Thoracic aorta (tissue), 2 donors: Measurements from ENCODE around the gene SMCP. TPM values are rescaled to one million over a fixed set of nuclear protein-coding genes. Genes with fewer than 3 reads are reported as not detected.

Experiments
- ATAC-seq: fragments of 150-250 bp; one replicate; pipeline ENCODE4 v1.8.0; 2017; ENCODE audit warnings: low read depth; ENCODE audit not compliant: insufficient number of reproducible peaks, low FRiP score
- DNase-seq: peaks from one replicate; pipeline ENCODE4 v3.0.0-alpha.2; 2020; ENCODE audit warnings: low spot score
- H3K27ac ChIP-seq, 2 donors: fragments of 200-600 bp; sonication (generic); 1 replicate in 1 of 2; 2 replicates in 1 of 2; pipeline ENCODE4 v1.5.1; 2016; ENCODE audit warnings: mild to moderate bottlenecking in 2 of 2, moderate library complexity in 2 of 2
- H3K27me3 ChIP-seq: fragments of 200-600 bp; sonication (generic); replicated peaks from 2 replicates; pipeline ENCODE4 v1.6.0; 2016; ENCODE audit warnings: mild to moderate bottlenecking; ENCODE audit not compliant: insufficient read depth
- H3K36me3 ChIP-seq: fragments of 200-600 bp; sonication (generic); one replicate; pipeline ENCODE4 v1.5.1; 2016
- H3K4me1 ChIP-seq, 2 donors: fragments of 200-600 bp; sonication (generic); 1 replicate in 1 of 2; 2 replicates in 1 of 2; pipeline versions ENCODE4 v1.5.1 to v1.6.0; 2016; ENCODE audit warnings: low read depth in 2 of 2, mild to moderate bottlenecking in 1 of 2; ENCODE audit not compliant: control insufficient read depth in 1 of 2
- H3K4me3 ChIP-seq: fragments of 200-600 bp; sonication (generic); 2 replicates; pipeline ENCODE4 v1.5.1; 2016; ENCODE audit warnings: mild to moderate bottlenecking
- H3K9me3 ChIP-seq: fragments of 200-600 bp; sonication (generic); 2 replicates; pipeline ENCODE4 v1.5.1; 2016
- total RNA-seq, 2 donors: library from RNA; depleted of rRNA; stranded (reverse); fragments of >200 nt; gene quantifications; one replicate each; pipeline versions ENCODE4 v1.1.0 to v1.2.3, GENCODE V29; 2016
- TF ChIP-seq, protein P1 (sequence below): fragments of 200-600 bp; sonication (generic); IDR thresholded peaks from one replicate; pipeline ENCODE4 v1.5.1; 2019; ENCODE audit warnings: antibody characterized with exemption

Gene SMCP
- total RNA-seq, 2 donors from 2014 or later, result not detected

DNA sequence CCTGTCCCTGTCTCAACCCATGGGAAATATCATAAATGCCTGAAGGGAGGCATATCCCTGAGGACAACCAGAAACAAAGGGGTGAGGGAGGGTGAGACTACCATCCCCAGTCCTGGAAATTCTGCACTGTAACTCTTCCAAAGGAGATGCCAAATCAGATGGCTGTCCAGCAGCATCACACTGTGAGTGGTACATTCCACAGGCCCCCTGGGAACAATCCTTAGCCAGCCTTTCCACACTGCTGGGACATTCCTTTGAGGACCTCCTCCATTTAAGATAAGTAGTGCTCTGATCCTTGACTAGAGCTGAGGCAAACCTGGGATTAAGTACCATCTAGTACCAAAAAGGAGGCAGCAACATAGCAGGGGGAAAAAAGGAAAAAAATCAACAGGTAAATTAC lies 40.9 kb downstream of the SMCP start:
- no peaks in the 10 kb centered on the region for H3K9me3 ChIP-seq
- no peak overlapping the region for H3K27ac ChIP-seq
- H3K27me3 ChIP-seq, result no peaks in the 10 kb centered on the region
- H3K4me3 ChIP-seq, result no peak overlapping the region
- ATAC-seq (no peak), DNase-seq (no peak)
- TF ChIP-seq, protein P1, sequence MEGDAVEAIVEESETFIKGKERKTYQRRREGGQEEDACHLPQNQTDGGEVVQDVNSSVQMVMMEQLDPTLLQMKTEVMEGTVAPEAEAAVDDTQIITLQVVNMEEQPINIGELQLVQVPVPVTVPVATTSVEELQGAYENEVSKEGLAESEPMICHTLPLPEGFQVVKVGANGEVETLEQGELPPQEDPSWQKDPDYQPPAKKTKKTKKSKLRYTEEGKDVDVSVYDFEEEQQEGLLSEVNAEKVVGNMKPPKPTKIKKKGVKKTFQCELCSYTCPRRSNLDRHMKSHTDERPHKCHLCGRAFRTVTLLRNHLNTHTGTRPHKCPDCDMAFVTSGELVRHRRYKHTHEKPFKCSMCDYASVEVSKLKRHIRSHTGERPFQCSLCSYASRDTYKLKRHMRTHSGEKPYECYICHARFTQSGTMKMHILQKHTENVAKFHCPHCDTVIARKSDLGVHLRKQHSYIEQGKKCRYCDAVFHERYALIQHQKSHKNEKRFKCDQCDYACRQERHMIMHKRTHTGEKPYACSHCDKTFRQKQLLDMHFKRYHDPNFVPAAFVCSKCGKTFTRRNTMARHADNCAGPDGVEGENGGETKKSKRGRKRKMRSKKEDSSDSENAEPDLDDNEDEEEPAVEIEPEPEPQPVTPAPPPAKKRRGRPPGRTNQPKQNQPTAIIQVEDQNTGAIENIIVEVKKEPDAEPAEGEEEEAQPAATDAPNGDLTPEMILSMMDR, result no peak
- H3K36me3 ChIP-seq, result no peaks in the 10 kb centered on the region
- H3K4me1 ChIP-seq, result no peaks in the 10 kb centered on the region

DNA sequence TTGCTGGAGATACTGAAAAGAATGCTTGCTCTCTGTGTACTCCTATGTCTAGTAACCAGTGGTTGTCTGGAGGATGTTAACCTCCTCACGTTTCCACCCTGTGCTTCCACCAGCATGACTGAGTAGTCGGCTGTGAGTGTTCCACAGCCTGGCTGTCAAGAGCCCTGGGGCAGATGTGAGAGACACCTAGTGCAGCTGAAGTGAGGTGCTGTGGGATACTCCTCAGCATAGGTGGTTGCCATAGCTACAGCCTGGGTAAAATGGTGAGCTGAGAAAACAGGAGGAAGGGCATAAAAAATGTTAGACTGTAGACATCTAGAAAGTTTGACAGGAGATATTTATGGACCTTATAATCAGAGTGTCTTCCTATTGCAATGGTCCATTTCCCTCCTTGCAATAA lies 46.1 kb downstream of the SMCP start:
- Histone ChIP-seq H3K4me3 (no peak overlapping the region), H3K36me3 (no peaks in the 10 kb centered on the region), H3K9me3 (no peaks in the 10 kb centered on the region), H3K4me1 (no peaks in the 10 kb centered on the region), H3K27ac (no peak overlapping the region), H3K27me3 (no peaks in the 10 kb centered on the region)
- DNase-seq, result no peak
- ATAC-seq, result no peak
- TF ChIP-seq, protein P1, result no peak

DNA sequence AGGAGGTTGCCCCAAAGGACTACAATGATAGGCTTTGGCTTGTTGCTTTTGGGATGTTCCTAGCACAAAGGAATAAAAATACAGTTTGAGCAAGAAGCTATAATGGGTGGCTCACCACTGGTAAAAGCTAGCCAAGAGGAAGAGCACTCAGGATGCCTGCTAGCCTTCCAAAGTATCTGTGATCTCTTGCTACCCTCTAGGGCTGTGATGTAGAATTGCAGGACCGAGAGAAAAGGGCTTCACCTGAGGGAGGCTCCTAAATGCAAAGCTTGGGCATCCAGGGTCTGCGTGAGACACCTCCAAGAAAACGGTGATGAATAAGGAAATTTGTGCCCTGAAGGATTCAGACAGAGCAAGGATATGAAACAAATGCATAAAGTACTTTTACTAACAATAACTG lies 48.0 kb downstream of the SMCP start:
- Histone ChIP-seq H3K27ac (no peak overlapping the region), H3K4me3 (no peak overlapping the region), H3K36me3 (no peaks in the 10 kb centered on the region), H3K27me3 (no peaks in the 10 kb centered on the region), H3K4me1 (no peaks in the 10 kb centered on the region), H3K9me3 (no peaks in the 10 kb centered on the region)
- no peak for DNase-seq
- TF ChIP-seq, protein P1, result no peak
- ATAC-seq, result no peak

DNA sequence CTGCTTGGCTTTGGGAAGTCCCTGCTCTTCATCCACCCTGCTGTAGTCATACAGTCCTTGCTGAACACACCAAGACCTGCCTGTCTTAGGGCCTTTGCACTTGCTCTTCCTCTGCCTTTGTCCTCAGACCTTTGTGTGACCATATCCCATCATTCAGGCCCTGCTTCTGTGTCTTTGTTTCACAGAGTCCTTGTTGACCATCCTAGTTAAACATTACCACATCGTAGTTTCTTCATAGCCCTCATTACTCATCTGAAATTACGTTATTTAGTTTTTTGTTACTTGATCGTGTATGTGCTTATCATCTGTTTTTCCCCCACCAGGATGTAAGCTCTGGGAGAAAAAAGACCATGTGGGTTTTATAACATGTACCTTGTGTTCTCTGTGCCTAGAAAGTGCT lies 50.5 kb downstream of the SMCP start:
- TF ChIP-seq, protein P1, result no peak
- ATAC-seq (no peak), DNase-seq (no peak)
- no peak overlapping the region for H3K27ac ChIP-seq
- no peaks in the 10 kb centered on the region for H3K9me3 ChIP-seq
- H3K4me3 ChIP-seq, result no peak overlapping the region
- no peaks in the 10 kb centered on the region for H3K36me3 ChIP-seq
- H3K4me1 ChIP-seq, result no peaks in the 10 kb centered on the region
- no peaks in the 10 kb centered on the region for H3K27me3 ChIP-seq

DNA sequence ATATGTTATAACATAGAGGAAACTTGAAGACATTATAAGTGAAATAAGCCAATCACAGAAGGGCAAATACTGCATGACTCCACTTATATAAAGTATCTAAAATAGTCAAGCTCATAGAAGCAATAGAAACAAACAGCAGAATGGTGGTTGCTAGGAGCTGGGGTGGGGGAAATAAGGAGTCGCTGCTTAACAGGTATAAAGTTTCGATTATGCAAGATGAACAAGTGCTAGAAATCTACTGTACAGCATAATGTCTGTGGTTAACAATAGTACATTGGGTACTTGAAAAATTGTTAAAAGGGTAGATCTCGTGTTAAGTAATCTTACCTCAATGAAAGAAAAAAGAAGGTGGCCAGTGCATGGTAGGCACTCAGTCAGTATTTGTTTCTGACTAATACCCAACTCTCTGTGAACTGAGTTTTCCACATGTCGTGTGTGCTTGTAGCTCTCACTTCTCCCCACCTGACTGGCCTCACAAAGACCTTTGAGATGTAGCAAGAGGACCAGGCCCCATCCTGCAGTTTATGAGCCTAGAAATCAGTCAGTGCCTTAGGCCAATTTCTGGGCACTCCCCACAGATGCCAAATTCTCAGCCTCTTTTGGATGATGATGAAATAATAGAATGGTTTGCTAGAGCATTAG lies 54.2 kb downstream of the SMCP start:
- Histone ChIP-seq H3K4me3 (no peak overlapping the region), H3K27me3 (no peaks in the 10 kb centered on the region), H3K4me1 (no peaks in the 10 kb centered on the region), H3K9me3 (no peaks in the 10 kb centered on the region), H3K36me3 (no peaks in the 10 kb centered on the region), H3K27ac (no peak overlapping the region)
- TF ChIP-seq, protein P1, result no peak
- DNase-seq (no peak), ATAC-seq (no peak)
